Calu3 (cell line): ENCODE results near the gene FER. TPM values are rescaled to one million over a fixed set of nuclear protein-coding genes. Genes with fewer than 3 reads are reported as not detected.

Source experiments
- BruUV-seq: library from RNA; stranded (reverse); fragments of 400-500 nt; replicated peaks from 2 replicates; lab custom pipeline; 2021; lab: Mats Ljungman, UMichigan
- CTCF ChIA-PET: fragments of 300-600 bp; sonication (Branson Sonifier 250); formaldehyde crosslinking; loops from one replicate; lab custom pipeline; 2022; ENCODE audit warnings: antibody characterized with exemption; lab: Charles Lee
- DNase-seq: peaks from one replicate; pipeline ENCODE4 v3.0.0; 2022
- H3K27ac Mint-ChIP-seq: one replicate; pipeline ENCODE4 v1.8.0; 2022; ENCODE audit warnings: mixed read lengths; ENCODE audit not compliant: unreplicated experiment
- H3K27me3 Mint-ChIP-seq: one replicate; pipeline ENCODE4 v1.8.0; 2022; ENCODE audit warnings: mixed read lengths; ENCODE audit not compliant: unreplicated experiment
- H3K36me3 Mint-ChIP-seq: one replicate; pipeline ENCODE4 v1.8.0; 2022; ENCODE audit warnings: mild to moderate bottlenecking, moderate library complexity, mixed read lengths; ENCODE audit not compliant: insufficient read depth, unreplicated experiment
- H3K4me1 Mint-ChIP-seq: one replicate; pipeline ENCODE4 v1.8.0; 2022; ENCODE audit warnings: mild to moderate bottlenecking, low read depth, mixed read lengths; ENCODE audit not compliant: unreplicated experiment
- H3K4me3 Mint-ChIP-seq: one replicate; pipeline ENCODE4 v1.8.0; 2022; ENCODE audit warnings: mild to moderate bottlenecking, low read depth, moderate library complexity, mixed read lengths; ENCODE audit not compliant: unreplicated experiment
- H3K9me3 Mint-ChIP-seq: one replicate; pipeline ENCODE4 v1.8.0; 2022; ENCODE audit warnings: low read depth, mixed read lengths; ENCODE audit not compliant: unreplicated experiment
- intact Hi-C: fragments of 100-400 bp; cut with micrococcal nuclease; formaldehyde crosslinking; loops from one replicate; pipeline ENCODE4 v1.10.0; 2022; ENCODE audit not compliant: unreplicated experiment
- total RNA-seq: library from RNA; stranded (reverse); gene quantifications from 2 replicates; pipeline ENCODE4 v1.2.3, GENCODE V29; 2022
- TF ChIP-seq, protein P1 (sequence below): fragments of 200-600 bp; IDR thresholded peaks from one replicate; pipeline ENCODE4 v1.8.0; 2022; ENCODE audit warnings: antibody characterized with exemption; ENCODE audit not compliant: unreplicated experiment

Gene FER
- total RNA-seq, 1 experiment from 2014 or later: 32.9 TPM

DNA sequence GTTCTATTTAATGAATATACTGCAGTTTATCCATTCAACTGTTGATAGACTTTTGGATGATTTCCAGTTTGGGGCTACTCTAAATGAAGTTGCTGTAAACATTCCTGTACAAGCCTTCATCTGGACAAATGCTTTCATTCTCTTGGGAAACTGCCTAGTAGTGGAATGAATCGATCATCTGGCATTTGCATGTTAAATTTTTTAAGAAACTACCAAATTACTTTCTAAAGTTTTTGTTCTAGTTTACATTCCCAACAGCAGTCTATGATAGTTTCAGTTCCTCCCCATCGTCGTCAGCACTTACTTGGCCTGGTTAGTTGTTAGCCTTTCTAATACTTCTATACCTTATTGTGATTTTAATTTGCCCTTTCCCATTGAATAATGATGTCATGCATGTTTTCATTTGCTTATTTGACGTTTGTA, 306.3 kb downstream of the FER start:
- H3K27me3 Mint-ChIP-seq: no peaks in the 10 kb centered on the region
- no peaks in the 10 kb centered on the region for H3K9me3 Mint-ChIP-seq
- no TSS peak for BruUV-seq
- no peaks in the 10 kb centered on the region for H3K4me1 Mint-ChIP-seq
- H3K27ac Mint-ChIP-seq: no peak overlapping the region
- H3K4me3 Mint-ChIP-seq: no peak overlapping the region
- no peak for DNase-seq
- intact Hi-C loops: no loop called here
- no peaks in the 10 kb centered on the region for H3K36me3 Mint-ChIP-seq
- TF ChIP-seq, protein P1, sequence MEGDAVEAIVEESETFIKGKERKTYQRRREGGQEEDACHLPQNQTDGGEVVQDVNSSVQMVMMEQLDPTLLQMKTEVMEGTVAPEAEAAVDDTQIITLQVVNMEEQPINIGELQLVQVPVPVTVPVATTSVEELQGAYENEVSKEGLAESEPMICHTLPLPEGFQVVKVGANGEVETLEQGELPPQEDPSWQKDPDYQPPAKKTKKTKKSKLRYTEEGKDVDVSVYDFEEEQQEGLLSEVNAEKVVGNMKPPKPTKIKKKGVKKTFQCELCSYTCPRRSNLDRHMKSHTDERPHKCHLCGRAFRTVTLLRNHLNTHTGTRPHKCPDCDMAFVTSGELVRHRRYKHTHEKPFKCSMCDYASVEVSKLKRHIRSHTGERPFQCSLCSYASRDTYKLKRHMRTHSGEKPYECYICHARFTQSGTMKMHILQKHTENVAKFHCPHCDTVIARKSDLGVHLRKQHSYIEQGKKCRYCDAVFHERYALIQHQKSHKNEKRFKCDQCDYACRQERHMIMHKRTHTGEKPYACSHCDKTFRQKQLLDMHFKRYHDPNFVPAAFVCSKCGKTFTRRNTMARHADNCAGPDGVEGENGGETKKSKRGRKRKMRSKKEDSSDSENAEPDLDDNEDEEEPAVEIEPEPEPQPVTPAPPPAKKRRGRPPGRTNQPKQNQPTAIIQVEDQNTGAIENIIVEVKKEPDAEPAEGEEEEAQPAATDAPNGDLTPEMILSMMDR: no peak
- CTCF ChIA-PET: no interaction called here

DNA sequence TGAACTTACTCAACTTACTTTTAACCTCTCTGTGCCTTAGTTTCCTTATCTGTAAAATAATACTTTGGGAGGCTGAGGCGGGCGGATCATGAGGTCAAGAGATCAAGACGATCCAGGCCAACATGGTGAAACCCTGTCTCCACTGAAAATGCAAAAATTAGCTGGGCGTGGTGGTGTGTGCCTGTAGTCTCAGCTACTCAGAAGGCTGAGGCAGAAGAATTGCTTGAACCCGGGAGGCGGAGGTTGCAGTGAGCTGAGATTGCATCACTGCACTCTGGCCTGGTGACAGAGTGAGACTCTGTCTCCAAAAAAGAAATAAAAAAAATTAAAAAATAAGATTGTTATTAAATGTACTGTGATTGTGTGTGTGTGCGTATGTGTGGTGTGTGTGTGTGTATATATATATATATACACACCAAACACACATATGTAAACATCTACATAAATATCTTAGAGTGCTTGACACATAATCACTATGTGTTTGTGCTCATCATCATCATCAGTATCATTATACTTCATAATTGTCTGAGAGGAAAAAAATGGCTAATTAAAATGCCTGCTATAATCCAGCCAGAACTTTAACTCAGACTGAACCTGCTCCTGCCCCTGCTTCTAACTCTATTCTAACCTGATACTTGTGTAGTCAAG, 312.8 kb downstream of the FER start:
- Mint-ChIP-seq H3K27ac (no peak overlapping the region), H3K4me1 (no peaks in the 10 kb centered on the region), H3K36me3 (no peaks in the 10 kb centered on the region), H3K9me3 (no peaks in the 10 kb centered on the region), H3K27me3 (no peaks in the 10 kb centered on the region), H3K4me3 (no peak overlapping the region)
- BruUV-seq: no TSS peak
- DNase-seq: no peak
- CTCF ChIA-PET: no interaction called here
- TF ChIP-seq, protein P1: no peak
- intact Hi-C loops: no loop called here

- DNase-seq: no peak
- CTCF ChIA-PET: no interaction called here
- Mint-ChIP-seq H3K27ac (no peak overlapping the region), H3K27me3 (no peaks in the 10 kb centered on the region), H3K4me1 (no peaks in the 10 kb centered on the region), H3K9me3 (no peaks in the 10 kb centered on the region), H3K36me3 (no peaks in the 10 kb centered on the region), H3K4me3 (no peak overlapping the region)
- TF ChIP-seq, protein P1: no peak
- BruUV-seq: no TSS peak
- intact Hi-C loops: no loop called here
These were observed 315.0 kb downstream of the FER start for GRCh38 chr5:109062664-109063063.

- no TSS peak for BruUV-seq
- no peaks in the 10 kb centered on the region for H3K4me1 Mint-ChIP-seq
- H3K27me3 Mint-ChIP-seq: no peaks in the 10 kb centered on the region
- no peaks in the 10 kb centered on the region for H3K9me3 Mint-ChIP-seq
- no peak for DNase-seq
- no peak overlapping the region for H3K27ac Mint-ChIP-seq
- no peaks in the 10 kb centered on the region for H3K36me3 Mint-ChIP-seq
- intact Hi-C loops: no loop called here
- CTCF ChIA-PET: no interaction called here
- TF ChIP-seq, protein P1: no peak
- no peak overlapping the region for H3K4me3 Mint-ChIP-seq
These were observed 315.5 kb downstream of the FER start for GRCh38 chr5:109063223-109063622.
